Fibroblast of villous mesenchyme (primary cell): ENCODE data around the gene RIMS4. TPM values are rescaled to one million over a fixed set of nuclear protein-coding genes. Genes with fewer than 3 reads are reported as not detected.

Experiments used
- DNase-seq: peaks from one replicate; pipeline ENCODE4 v3.0.0-alpha.2; 2010; ENCODE audit warnings: low read depth
- H3K4me3 ChIP-seq: 2 replicates; pipeline ENCODE4 v1.5.1; 2011; ENCODE audit warnings: low read depth, mild to moderate bottlenecking, low read length
- total RNA-seq: library from RNA; depleted of rRNA; stranded (reverse); fragments of >200 nt; gene quantifications from 2 replicates; pipeline ENCODE4 v1.2.3, GENCODE V29; 2012
- TF ChIP-seq, protein P1 (sequence below): IDR thresholded peaks from 2 replicates; pipeline ENCODE4 v1.5.1; 2012; ENCODE audit warnings: low read depth, mild to moderate bottlenecking, low read length; ENCODE audit not compliant: insufficient read depth

Gene RIMS4
- total RNA-seq, result under 0.01 TPM in 1 of 2 replicates, not detected in the other

DNA sequence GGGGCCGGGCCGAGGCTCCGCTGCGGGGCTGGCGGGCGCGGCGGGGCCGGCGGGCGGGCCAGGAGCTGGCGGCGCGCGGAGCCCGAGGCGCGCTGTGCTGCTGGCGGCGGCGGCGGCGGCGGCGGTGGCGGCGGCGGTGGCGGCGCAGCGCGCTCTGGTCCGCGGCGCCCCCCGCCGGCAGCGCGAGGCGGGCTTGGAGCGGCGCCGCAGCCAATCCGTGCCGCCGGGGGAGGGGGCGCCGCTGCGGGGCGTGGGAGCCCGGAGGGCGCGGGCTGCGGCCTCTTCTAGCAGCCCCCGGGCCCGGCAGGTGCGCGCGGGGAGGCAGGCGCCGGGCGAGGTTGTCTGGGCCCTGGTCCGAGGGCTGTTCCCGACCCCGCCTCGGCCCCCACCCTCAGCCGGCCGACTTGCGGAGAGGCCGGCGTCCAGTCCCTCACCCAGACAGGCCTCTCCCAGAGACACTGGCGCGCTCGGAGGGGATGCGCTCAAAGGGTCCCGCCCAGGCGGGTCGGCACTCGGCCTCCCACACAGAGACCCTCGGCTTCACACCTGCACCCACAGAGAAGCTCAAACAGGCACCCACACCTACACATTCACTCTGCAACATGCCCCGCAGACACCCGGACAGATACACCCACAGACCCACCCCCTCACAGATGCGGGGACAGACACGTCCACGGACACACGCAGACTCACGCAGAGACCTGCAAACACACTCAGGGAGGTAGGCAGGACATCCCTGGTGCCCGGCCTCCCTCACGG lies at the start of gene RIMS4:
Gene RIMS4, minus strand, starts transcription at position 156 of the 759 bp plus-strand sequence. CDS start 275 bp downstream, outside the sequence.
- no peak within 1 kb of the TSS for H3K4me3 ChIP-seq
- DNase-seq, result no peak

GRCh38 chr20:44858606-44859360 lies 48.4 kb upstream of the RIMS4 start:
- H3K4me3 ChIP-seq, result no peak overlapping the region
- no peak for DNase-seq
- TF ChIP-seq, protein P1, sequence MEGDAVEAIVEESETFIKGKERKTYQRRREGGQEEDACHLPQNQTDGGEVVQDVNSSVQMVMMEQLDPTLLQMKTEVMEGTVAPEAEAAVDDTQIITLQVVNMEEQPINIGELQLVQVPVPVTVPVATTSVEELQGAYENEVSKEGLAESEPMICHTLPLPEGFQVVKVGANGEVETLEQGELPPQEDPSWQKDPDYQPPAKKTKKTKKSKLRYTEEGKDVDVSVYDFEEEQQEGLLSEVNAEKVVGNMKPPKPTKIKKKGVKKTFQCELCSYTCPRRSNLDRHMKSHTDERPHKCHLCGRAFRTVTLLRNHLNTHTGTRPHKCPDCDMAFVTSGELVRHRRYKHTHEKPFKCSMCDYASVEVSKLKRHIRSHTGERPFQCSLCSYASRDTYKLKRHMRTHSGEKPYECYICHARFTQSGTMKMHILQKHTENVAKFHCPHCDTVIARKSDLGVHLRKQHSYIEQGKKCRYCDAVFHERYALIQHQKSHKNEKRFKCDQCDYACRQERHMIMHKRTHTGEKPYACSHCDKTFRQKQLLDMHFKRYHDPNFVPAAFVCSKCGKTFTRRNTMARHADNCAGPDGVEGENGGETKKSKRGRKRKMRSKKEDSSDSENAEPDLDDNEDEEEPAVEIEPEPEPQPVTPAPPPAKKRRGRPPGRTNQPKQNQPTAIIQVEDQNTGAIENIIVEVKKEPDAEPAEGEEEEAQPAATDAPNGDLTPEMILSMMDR, result no peak

More for the DNA sequence above, at the start of gene RIMS4:
- TF ChIP-seq, protein P1, result no peak

DNA sequence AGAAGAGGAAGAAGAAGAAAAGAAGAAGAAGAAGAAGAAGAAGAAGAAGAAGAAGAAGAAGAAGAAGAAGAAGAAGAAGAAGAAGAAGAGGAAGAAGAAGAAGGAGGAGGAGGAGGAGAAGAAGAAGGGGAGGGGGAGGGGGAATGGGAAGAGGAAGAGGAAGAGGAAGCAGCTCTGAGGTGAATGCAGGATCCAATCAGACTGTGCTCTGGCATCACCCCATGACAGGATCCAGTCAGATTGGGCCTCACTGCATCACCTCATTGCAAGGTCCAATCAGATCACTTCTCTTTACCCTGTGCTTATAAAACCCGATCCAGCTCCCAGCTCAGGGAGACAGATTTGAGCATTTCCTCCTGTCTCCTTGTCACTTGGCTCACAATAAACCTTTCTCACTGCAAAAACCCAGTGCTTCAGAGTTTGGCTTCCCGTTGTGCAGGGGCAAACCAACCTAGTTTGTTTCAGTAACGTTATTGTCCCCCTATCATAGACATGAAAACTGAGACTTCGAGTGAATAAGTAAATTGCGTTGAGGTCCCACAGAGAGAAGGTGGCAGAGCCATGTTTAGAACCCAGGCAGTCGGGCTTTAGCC lies 46.6 kb upstream of the RIMS4 start:
- no peak for DNase-seq
- TF ChIP-seq, protein P1, result no peak
- no peak overlapping the region for H3K4me3 ChIP-seq

GRCh38 chr20:44856442-44856841 lies 46.1 kb upstream of the RIMS4 start:
- no peak for DNase-seq
- H3K4me3 ChIP-seq, result no peak overlapping the region
- TF ChIP-seq, protein P1, result no peak

DNA sequence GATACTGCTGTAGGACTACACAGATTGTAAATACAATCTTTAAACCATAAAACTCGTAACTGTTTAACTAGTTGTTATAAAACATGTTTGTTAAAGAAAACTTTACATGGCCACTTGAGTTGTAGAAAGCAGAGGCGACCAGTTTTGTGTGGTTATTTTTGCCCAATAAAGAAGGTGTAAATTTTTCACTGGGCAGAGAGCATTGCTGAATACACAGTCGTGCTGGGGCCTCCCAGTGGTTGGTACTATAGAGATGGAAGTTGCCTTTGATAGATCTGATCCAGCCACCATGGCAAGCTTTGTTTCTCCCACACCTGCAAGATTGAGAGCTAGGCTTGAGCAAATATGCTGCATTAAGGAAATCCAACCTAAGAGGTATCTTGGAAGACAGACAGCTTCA lies 41.2 kb upstream of the RIMS4 start:
- H3K4me3 ChIP-seq, result no peak overlapping the region
- no peak for DNase-seq
- TF ChIP-seq, protein P1, result no peak

DNA sequence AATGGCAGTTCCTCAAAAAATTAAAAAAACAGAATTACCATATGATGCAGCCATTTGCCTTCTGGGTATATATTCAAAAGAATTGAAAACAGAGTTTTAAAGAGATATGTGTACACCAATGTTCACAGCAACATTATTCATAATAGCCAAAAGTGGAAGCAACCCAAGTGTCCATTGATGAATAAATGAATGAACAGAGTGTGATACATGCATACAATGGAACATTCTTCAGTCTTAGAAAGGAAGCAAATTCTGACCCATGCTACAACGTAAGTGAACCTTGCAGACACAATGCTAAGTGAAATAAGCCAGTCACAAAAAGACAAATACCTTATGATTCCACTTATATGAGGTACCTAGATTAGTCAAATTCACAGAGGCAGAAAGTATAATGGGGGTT lies 40.5 kb upstream of the RIMS4 start:
- TF ChIP-seq, protein P1, result no peak
- H3K4me3 ChIP-seq, result no peak overlapping the region
- no peak for DNase-seq
